ENCODE results near the gene LILRB1. TPM values are rescaled to one million over a fixed set of nuclear protein-coding genes. Genes with fewer than 3 reads are reported as not detected.
"Not testable (repeated sequence)": the region's sequence is repeated elsewhere in the genome, so short reads cannot be mapped to it uniquely, and the experiment has no call there.

LILRB1 gene
- total RNA-seq, 2 experiments from 2014 or later, result 0.08 to 0.38 TPM

DNA sequence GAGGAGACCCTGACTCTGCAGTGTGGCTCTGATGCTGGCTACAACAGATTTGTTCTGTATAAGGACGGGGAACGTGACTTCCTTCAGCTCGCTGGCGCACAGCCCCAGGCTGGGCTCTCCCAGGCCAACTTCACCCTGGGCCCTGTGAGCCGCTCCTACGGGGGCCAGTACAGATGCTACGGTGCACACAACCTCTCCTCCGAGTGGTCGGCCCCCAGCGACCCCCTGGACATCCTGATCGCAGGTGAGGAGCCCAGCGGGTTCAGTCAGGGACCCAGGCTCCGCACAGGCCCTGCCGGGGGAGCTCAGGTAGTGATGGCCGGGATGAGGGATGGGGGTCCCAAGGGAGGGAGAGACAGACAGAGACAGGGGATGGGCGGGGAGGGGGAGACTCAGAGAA, 2.2 kb downstream of the LILRB1 start:
- H3K27ac Mint-ChIP-seq; H3K4me1 Mint-ChIP-seq; H3K36me3 Mint-ChIP-seq (ENCODE audit: low read depth); H3K4me3 Mint-ChIP-seq; CTCF ChIA-PET; POLR2A ChIA-PET; DNase-seq; H3K9me3 Mint-ChIP-seq: not testable (repeated sequence)
- H3K27me3 Mint-ChIP-seq, result peaks cover 15% of the 10 kb centered on the region

GRCh38 chr19:54633401-54633800, 3.1 kb downstream of the LILRB1 start:
- ChIA-PET POLR2A (no interaction called here), CTCF (interaction anchor here (0.6 kb wide), 1 partner anchor 42 kb away, joined by 3 read pairs; no protein-coding TSS in a partner anchor)
- DNase-seq, result no peak
- peaks cover 15% of the 10 kb centered on the region for H3K27me3 Mint-ChIP-seq
- H3K4me1 Mint-ChIP-seq, result peaks cover 2% of the 10 kb centered on the region
- no peak overlapping the region for H3K4me3 Mint-ChIP-seq
- no peak overlapping the region for H3K27ac Mint-ChIP-seq
- H3K9me3 Mint-ChIP-seq, result no peaks in the 10 kb centered on the region
- H3K36me3 Mint-ChIP-seq (ENCODE audit: low read depth), result no peaks in the 10 kb centered on the region

- H3K36me3 Mint-ChIP-seq (ENCODE audit: low read depth); POLR2A ChIA-PET: not testable (repeated sequence)
Measured at GRCh38 chr19:54636081-54636480, 5.8 kb downstream of the LILRB1 start.

DNA sequence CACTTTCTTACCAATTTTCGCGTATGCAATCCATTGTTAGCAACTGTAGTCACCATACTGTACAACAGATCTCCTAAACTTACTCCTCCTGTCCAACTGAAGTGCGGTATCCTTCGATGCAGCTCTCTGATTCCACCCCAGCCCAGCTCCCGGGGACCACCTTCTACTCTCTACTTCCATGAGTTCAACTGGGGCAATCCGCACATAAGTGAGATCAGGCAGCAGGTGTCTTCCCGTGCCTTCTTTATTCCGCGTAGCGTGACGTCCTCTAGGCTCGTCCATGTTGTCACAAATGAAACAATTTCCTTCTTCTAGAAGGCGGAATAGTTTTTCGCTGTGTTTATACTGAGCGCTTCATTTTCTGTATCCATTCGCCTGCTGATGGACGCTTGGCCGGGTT, 8.4 kb downstream of the LILRB1 start:
- Mint-ChIP-seq H3K4me1 (no peaks in the 10 kb centered on the region), H3K27me3 (peaks cover 12% of the 10 kb centered on the region), H3K9me3 (no peaks in the 10 kb centered on the region), H3K4me3 (no peak overlapping the region), H3K27ac (no peak overlapping the region), H3K36me3 (ENCODE audit: low read depth) (no peaks in the 10 kb centered on the region)
- POLR2A ChIA-PET, result no interaction called here
- no peak for DNase-seq
- CTCF ChIA-PET, result interaction anchor here (0.9 to 1.3 kb wide), 3 partner anchors 36 to 157 kb away, joined by 3 to 5 read pairs (median 3); no protein-coding TSS in a partner anchor

More at GRCh38 chr19:54636081-54636480, 5.8 kb downstream of the LILRB1 start:
- H3K4me1 Mint-ChIP-seq, DNase-seq, H3K4me3 Mint-ChIP-seq, H3K27me3 Mint-ChIP-seq, H3K9me3 Mint-ChIP-seq, H3K27ac Mint-ChIP-seq, CTCF ChIA-PET: not testable (repeated sequence)

- POLR2A ChIA-PET; H3K9me3 Mint-ChIP-seq; H3K27ac Mint-ChIP-seq; H3K4me1 Mint-ChIP-seq; H3K36me3 Mint-ChIP-seq (ENCODE audit: low read depth); H3K4me3 Mint-ChIP-seq; CTCF ChIA-PET; DNase-seq: not testable (repeated sequence)
- peaks cover 14% of the 10 kb centered on the region for H3K27me3 Mint-ChIP-seq
Measured at GRCh38 chr19:54642953-54643352, 12.7 kb downstream of the LILRB1 start.

- H3K36me3 Mint-ChIP-seq (ENCODE audit: low read depth); H3K27ac Mint-ChIP-seq; H3K9me3 Mint-ChIP-seq; H3K4me1 Mint-ChIP-seq; POLR2A ChIA-PET; DNase-seq; H3K4me3 Mint-ChIP-seq; CTCF ChIA-PET: not testable (repeated sequence)
- peaks cover 20% of the 10 kb centered on the region for H3K27me3 Mint-ChIP-seq
Measured at GRCh38 chr19:54643583-54643982, 13.3 kb downstream of the LILRB1 start.

DNA sequence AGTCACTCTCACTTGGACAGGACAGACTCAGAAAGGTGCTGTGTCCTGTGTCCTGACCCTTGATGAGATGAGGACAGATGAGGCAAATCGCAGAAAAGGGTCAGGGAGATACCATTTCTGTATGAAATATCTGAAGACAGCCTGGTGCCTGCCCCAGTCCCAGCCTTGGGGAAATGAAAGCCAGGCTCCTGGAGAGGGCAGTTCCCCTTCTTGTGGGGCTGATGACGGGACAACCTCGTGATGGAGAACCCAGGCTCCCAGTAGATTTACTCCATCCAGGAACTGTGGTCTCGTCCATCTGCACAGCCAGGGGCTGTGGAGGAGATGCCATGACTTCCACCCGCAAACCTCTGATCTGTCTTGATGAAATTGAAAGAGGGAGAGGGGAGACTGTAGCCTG, 13.8 kb downstream of the LILRB1 start:
- POLR2A ChIA-PET, result no interaction called here
- DNase-seq, result no peak
- Mint-ChIP-seq H3K27me3 (peaks cover 20% of the 10 kb centered on the region), H3K9me3 (no peaks in the 10 kb centered on the region), H3K4me1 (no peaks in the 10 kb centered on the region), H3K27ac (no peak overlapping the region), H3K36me3 (ENCODE audit: low read depth) (no peaks in the 10 kb centered on the region), H3K4me3 (no peak overlapping the region)
- CTCF ChIA-PET, result no interaction called here

DNA sequence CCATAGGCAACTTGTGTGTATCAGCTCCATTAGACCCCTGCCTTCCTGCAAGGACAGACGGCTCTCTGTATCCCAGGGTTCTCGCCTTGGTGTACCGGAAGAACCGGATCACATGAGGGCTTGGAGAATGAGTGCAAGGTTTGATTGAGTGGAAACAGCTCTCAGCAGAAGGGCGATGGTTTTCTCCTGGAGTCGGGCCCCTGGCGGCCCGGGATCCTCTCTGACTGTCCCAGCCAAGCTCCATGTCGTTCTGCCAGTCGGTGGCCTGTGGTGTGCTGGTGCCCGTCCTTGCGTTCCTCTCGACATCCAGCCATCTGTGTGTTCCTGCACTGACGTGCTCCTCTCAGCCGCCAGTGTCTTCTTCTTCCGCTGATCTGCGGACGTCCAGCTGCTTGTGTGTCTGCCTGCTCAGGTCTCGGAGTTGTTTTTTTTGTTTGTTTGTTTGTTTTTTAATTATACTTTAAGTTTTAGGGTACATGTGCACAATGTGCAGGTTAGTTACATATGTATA, 16.1 kb downstream of the LILRB1 start:
- ChIA-PET CTCF (interaction anchor here (0.7 kb wide), 1 partner anchor 177 kb away, joined by 3 read pairs; no protein-coding TSS in a partner anchor), POLR2A (no interaction called here)
- Mint-ChIP-seq H3K36me3 (ENCODE audit: low read depth) (no peaks in the 10 kb centered on the region), H3K27me3 (peaks cover 11% of the 10 kb centered on the region), H3K4me1 (no peaks in the 10 kb centered on the region), H3K27ac (no peak overlapping the region), H3K4me3 (no peak overlapping the region), H3K9me3 (no peaks in the 10 kb centered on the region)
- DNase-seq, result no peak

DNA sequence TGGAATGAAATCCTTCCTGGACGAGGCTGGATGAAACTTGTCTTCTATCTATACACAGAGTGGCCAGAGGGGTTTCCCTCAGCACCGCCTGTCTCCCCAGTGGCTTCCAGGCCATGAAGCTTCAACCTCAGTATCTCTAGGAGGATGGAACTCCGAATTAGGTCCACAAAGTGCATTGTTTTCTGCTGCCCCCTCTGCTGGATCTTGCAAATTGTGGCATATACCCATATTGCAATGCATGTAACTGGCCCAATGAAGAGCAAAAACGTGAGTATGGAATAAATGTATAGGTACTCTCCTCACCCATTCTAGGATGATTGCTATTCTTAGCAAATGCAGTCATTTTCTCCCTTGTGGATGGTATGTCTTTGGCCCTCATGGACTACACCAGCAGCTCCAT, 17.8 kb downstream of the LILRB1 start:
- no peaks in the 10 kb centered on the region for H3K4me1 Mint-ChIP-seq
- H3K9me3 Mint-ChIP-seq, result no peaks in the 10 kb centered on the region
- ChIA-PET CTCF (interaction anchor here (3.1 kb wide), 1 partner anchor 26 kb away, joined by 12 read pairs; no protein-coding TSS in a partner anchor), POLR2A (no interaction called here)
- H3K27ac Mint-ChIP-seq, result no peak overlapping the region
- DNase-seq, result no peak
- no peaks in the 10 kb centered on the region for H3K36me3 Mint-ChIP-seq (ENCODE audit: low read depth)
- no peak overlapping the region for H3K4me3 Mint-ChIP-seq
- peaks cover 12% of the 10 kb centered on the region for H3K27me3 Mint-ChIP-seq

DNA sequence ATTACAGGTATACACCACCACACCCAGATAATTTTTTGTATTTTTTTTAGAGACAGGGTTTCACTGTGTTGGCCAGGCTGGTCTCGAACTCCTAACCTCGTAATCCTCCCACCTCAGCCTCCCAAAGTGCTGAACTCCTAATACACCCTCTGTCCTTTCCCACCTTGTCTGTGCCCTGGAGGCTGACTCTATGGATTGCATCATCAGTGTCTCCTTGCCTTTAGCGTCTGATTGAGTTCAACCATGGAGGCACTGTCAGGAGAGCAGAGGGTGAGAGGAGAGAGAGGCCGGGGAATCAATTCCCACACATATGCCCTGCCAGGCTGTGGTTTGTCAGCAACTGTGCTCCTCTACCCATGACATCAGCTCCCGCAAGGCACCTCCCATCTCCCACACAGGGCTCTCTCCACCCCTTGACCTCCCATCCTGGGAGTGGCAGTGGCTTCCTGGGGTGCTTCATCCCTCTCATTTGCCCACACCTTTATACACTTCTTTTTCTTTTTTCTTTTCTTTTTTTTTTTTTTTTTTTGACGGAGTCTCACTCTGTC, 19.9 kb downstream of the LILRB1 start:
- Mint-ChIP-seq H3K4me3 (no peak overlapping the region), H3K4me1 (no peaks in the 10 kb centered on the region), H3K36me3 (ENCODE audit: low read depth) (no peaks in the 10 kb centered on the region), H3K9me3 (no peaks in the 10 kb centered on the region), H3K27ac (no peak overlapping the region), H3K27me3 (peaks cover 13% of the 10 kb centered on the region)
- ChIA-PET POLR2A (no interaction called here), CTCF (interaction anchor here (0.6 to 3.1 kb wide), 2 partner anchors 24 to 288 kb away, joined by 4 to 12 read pairs; no protein-coding TSS in a partner anchor)
- no peak for DNase-seq

GRCh38 chr19:54653181-54653809, 23.0 kb downstream of the LILRB1 start:
- no peak overlapping the region for H3K27ac Mint-ChIP-seq
- no peaks in the 10 kb centered on the region for H3K36me3 Mint-ChIP-seq (ENCODE audit: low read depth)
- POLR2A ChIA-PET, result no interaction called here
- H3K27me3 Mint-ChIP-seq, result peaks cover 9% of the 10 kb centered on the region
- CTCF ChIA-PET, result interaction anchor here (1.1 to 3.1 kb wide), 7 partner anchors 11 to 180 kb away, joined by 3 to 32 read pairs (median 4); partner anchors contain the start of gene CDC42EP5
- H3K9me3 Mint-ChIP-seq, result no peaks in the 10 kb centered on the region
- no peak for DNase-seq
- no peaks in the 10 kb centered on the region for H3K4me1 Mint-ChIP-seq
- H3K4me3 Mint-ChIP-seq, result no peak overlapping the region

DNA sequence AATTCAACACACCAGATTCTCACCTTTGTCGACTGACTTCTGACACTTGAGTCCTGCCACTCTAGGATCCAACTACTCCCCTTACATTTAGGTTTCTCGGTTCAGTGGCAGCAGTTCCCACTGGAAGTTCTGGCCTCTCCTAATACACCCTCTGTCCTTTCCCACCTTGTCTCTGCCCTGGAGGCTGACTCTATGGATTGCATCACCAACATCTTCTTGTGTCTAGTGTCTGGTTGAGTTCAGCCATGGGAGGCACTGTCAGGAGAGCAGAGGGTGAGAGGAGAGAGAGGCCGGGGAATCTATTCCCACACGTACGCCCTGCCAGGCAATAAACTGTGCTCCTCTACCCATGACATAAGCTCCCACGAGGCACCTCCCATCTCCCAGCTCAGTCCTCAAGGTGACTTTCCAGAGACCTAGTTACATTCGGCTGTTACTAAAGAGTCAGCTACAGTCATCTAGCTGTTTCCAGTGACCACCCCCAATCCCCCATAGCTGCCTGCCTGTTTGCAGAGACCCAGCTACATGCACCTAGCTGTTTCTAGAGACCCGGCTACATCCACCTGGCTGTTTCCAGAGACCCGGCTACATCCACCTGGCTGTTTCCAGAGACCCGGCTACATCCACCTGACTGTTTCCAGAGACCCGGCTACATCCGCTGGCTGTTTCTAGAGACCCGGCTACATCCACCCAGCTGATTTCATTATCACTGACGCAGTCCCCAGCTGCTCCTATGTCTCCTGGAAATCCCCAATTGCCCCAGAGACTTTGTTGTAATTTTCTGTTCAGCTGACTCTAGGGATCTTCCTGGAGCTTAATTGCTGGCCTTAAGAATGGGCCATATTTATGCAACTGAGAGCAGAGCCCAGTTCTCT, 24.4 kb downstream of the LILRB1 start:
- peaks cover 9% of the 10 kb centered on the region for H3K27me3 Mint-ChIP-seq
- no peak overlapping the region for H3K27ac Mint-ChIP-seq
- ChIA-PET POLR2A (no interaction called here), CTCF (interaction anchor here (0.7 to 3.1 kb wide), 5 partner anchors 14 to 175 kb away, joined by 3 to 32 read pairs (median 5); no protein-coding TSS in a partner anchor)
- no peak for DNase-seq
- H3K4me1 Mint-ChIP-seq, result no peaks in the 10 kb centered on the region
- no peaks in the 10 kb centered on the region for H3K36me3 Mint-ChIP-seq (ENCODE audit: low read depth)
- H3K4me3 Mint-ChIP-seq, result no peak overlapping the region
- no peaks in the 10 kb centered on the region for H3K9me3 Mint-ChIP-seq

DNA sequence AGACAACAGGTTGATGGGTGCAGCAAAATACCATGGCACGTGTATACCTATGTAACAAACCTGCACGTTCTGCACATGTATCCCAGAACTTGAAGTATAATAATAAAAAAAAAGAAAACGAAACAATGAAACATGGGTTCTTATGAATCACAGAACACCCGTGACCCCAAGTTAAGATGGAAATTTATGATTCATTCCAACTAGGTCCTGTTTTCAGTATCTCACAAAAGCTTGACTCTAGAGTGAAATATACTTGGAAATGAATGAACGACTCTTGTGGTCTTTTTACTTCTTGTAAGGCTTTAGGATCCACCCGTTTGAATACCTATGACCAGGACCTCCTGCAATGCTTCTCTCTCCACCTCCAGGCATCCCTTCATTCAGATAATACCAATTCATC, 29.0 kb downstream of the LILRB1 start:
- no peaks in the 10 kb centered on the region for H3K9me3 Mint-ChIP-seq
- H3K4me3 Mint-ChIP-seq, result no peak overlapping the region
- no peaks in the 10 kb centered on the region for H3K4me1 Mint-ChIP-seq
- H3K27me3 Mint-ChIP-seq, result peaks cover 4% of the 10 kb centered on the region
- ChIA-PET POLR2A (no interaction called here), CTCF (no interaction called here)
- no peaks in the 10 kb centered on the region for H3K36me3 Mint-ChIP-seq (ENCODE audit: low read depth)
- DNase-seq, result no peak
- no peak overlapping the region for H3K27ac Mint-ChIP-seq

All from activated CD4-positive, alpha-beta memory T cell treated with anti-CD3 and anti-CD28 coated beads, Interleukin-2, amount 10 ng/mL, durations not matched to agents 7 days and 5 days (primary cell).